ENCODE results near the gene DLL3. TPM values are rescaled to one million over a fixed set of nuclear protein-coding genes. Genes with fewer than 3 reads are reported as not detected.
A peak's percentile ranks its signal among the peaks of the same experiment; 100 is the strongest.

The DLL3 gene
- total and polyA plus RNA-seq, 9 of the 15 experiments (the other 6 are each of a cell fraction or from before 2014, with no cell fraction given) = 0.80 to 6.3 (median 1.2) TPM

DNA sequence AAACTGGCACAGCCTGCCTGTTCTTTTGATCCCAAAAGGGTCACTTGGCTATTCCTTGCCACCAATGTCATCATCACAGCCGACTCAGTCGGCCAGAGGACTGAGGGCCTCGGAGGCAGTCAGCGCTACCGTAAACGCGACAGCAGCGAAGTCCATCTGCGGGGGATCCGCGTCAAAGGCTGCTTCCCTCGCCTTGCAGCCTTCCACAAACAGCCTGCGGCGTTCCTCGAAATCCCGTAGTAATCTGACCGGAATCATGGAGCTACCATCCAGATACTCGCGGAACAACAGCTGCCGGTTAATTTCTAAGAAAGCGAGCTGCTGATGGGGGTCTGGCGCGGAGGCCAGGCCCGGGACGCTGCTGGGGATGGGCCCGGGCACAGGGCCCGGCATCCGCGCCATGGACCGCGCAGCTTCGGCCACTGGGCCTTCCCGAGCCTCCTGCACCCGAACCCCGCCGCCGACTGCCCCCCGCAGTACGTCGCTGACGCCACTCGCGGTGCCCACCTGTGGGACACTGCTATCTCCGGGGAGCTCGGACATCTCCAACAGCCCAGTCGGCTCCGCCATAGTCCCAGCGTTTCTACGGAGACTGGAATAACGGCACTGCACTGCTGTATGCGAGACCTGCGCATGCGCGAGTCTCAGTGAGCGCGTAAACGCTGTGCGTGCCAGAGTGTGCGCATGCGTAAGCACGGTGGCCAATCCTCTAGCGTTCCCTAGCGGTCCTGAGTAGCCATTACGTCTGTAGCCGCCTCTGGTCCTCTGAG is 33.7 kb downstream of the DLL3 start, which contains the start of gene EID2B (continued):
- TF ChIP-seq RBM34 (IDR thresholded peaks at IDR 0.05; ENCODE audit: borderline replicate concordance, insufficient read depth, low read length) (no peak), MAFK (IDR thresholded peaks at IDR 0.05; ENCODE audit: low read length) (peak; percentile 8; the same call in 1 of the 2 replicates), CAMTA2 (CRISPR knock-in tag; conservative IDR thresholded peaks at IDR 0.05) (no peak), CTBP1 (IDR thresholded peaks at IDR 0.05; ENCODE audit: borderline replicate concordance) (peak; percentile 89), MCM5 (IDR thresholded peaks at IDR 0.05; ENCODE audit: low read depth) (no peak), MAFF (IDR thresholded peaks at IDR 0.05; ENCODE audit: low read length) (no peak), FOXJ2 (tag; IDR thresholded peaks at IDR 0.05) (peak; percentile 73; the same call in 1 of the 2 replicates), ZNF778 (CRISPR knock-in tag; IDR thresholded peaks at IDR 0.05) (no peak), CHD1 (IDR thresholded peaks at IDR 0.05; ENCODE audit: low read length) (peak; percentile 80), RBM25 (IDR thresholded peaks at IDR 0.05; ENCODE audit: low read depth, low read length, severe bottlenecking) (no peak), E2F3 (CRISPR knock-in tag; IDR thresholded peaks at IDR 0.05) (no peak), SETDB1 (IDR thresholded peaks at IDR 0.05; ENCODE audit: low read length) (peak; percentile 28), GABPB1 (CRISPR knock-in tag; IDR thresholded peaks at IDR 0.05) (peak; percentile 51), LCOR (CRISPR knock-in tag; IDR thresholded peaks at IDR 0.05) (0 out of 2 replicates have a peak, but pooled peaks have one; percentile 13), NR1H2 (CRISPR knock-in tag; IDR thresholded peaks at IDR 0.05) (no peak), NONO (IDR thresholded peaks at IDR 0.05; ENCODE audit: low read depth in 2 of 2, low read length in 1 of 2) (no peak), GATAD2B (IDR thresholded peaks at IDR 0.05; ENCODE audit: borderline replicate concordance) (0 out of 2 replicates have a peak, but pooled peaks have one; percentile 16)
- TF ChIP-seq, protein P1, sequence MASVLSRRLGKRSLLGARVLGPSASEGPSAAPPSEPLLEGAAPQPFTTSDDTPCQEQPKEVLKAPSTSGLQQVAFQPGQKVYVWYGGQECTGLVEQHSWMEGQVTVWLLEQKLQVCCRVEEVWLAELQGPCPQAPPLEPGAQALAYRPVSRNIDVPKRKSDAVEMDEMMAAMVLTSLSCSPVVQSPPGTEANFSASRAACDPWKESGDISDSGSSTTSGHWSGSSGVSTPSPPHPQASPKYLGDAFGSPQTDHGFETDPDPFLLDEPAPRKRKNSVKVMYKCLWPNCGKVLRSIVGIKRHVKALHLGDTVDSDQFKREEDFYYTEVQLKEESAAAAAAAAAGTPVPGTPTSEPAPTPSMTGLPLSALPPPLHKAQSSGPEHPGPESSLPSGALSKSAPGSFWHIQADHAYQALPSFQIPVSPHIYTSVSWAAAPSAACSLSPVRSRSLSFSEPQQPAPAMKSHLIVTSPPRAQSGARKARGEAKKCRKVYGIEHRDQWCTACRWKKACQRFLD (CRISPR knock-in tag; IDR thresholded peaks at IDR 0.05) = no peak
- TF ChIP-seq, protein P2, sequence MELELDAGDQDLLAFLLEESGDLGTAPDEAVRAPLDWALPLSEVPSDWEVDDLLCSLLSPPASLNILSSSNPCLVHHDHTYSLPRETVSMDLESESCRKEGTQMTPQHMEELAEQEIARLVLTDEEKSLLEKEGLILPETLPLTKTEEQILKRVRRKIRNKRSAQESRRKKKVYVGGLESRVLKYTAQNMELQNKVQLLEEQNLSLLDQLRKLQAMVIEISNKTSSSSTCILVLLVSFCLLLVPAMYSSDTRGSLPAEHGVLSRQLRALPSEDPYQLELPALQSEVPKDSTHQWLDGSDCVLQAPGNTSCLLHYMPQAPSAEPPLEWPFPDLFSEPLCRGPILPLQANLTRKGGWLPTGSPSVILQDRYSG (tag; conservative IDR thresholded peaks at IDR 0.05; ENCODE audit: low read depth) = no peak
- TF ChIP-seq, protein P3, sequence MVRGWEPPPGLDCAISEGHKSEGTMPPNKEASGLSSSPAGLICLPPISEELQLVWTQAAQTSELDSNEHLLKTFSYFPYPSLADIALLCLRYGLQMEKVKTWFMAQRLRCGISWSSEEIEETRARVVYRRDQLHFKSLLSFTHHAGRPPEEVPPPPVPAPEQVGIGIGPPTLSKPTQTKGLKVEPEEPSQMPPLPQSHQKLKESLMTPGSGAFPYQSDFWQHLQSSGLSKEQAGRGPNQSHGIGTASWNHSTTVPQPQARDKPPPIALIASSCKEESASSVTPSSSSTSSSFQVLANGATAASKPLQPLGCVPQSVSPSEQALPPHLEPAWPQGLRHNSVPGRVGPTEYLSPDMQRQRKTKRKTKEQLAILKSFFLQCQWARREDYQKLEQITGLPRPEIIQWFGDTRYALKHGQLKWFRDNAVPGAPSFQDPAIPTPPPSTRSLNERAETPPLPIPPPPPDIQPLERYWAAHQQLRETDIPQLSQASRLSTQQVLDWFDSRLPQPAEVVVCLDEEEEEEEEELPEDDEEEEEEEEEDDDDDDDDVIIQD (CRISPR knock-in tag; IDR thresholded peaks at IDR 0.05) = no peak
- TF ChIP-seq, protein P4, sequence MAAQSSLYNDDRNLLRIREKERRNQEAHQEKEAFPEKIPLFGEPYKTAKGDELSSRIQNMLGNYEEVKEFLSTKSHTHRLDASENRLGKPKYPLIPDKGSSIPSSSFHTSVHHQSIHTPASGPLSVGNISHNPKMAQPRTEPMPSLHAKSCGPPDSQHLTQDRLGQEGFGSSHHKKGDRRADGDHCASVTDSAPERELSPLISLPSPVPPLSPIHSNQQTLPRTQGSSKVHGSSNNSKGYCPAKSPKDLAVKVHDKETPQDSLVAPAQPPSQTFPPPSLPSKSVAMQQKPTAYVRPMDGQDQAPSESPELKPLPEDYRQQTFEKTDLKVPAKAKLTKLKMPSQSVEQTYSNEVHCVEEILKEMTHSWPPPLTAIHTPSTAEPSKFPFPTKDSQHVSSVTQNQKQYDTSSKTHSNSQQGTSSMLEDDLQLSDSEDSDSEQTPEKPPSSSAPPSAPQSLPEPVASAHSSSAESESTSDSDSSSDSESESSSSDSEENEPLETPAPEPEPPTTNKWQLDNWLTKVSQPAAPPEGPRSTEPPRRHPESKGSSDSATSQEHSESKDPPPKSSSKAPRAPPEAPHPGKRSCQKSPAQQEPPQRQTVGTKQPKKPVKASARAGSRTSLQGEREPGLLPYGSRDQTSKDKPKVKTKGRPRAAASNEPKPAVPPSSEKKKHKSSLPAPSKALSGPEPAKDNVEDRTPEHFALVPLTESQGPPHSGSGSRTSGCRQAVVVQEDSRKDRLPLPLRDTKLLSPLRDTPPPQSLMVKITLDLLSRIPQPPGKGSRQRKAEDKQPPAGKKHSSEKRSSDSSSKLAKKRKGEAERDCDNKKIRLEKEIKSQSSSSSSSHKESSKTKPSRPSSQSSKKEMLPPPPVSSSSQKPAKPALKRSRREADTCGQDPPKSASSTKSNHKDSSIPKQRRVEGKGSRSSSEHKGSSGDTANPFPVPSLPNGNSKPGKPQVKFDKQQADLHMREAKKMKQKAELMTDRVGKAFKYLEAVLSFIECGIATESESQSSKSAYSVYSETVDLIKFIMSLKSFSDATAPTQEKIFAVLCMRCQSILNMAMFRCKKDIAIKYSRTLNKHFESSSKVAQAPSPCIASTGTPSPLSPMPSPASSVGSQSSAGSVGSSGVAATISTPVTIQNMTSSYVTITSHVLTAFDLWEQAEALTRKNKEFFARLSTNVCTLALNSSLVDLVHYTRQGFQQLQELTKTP (IDR thresholded peaks at IDR 0.05; ENCODE audit: low read depth in 1 of 2, partially characterized antibody in 2 of 2) = no peak

Measured in K562 (cell line).